ENCODE data around the gene IGFLR1.

The IGFLR1 gene

GRCh38 chr19:35689836-35690235, 52.4 kb downstream of the IGFLR1 start:
- no peaks in the 10 kb centered on the region for H3K4me1 ChIP-seq (ENCODE audit: control insufficient read depth, insufficient read depth, low read length, poor library complexity, severe bottlenecking)
- H3K36me3 ChIP-seq (ENCODE audit: control insufficient read depth, insufficient read depth, low read length), result no peaks in the 10 kb centered on the region
- no peak for DNase-seq
- H3K4me3 ChIP-seq (ENCODE audit: insufficient read depth, low read depth, low read length, poor library complexity, severe bottlenecking), result no peak overlapping the region
- no peak overlapping the region for H3K27ac ChIP-seq (ENCODE audit: insufficient read depth, low read length, poor library complexity, severe bottlenecking)
- no peaks in the 10 kb centered on the region for H3K9me3 ChIP-seq (ENCODE audit: control insufficient read depth, low read length)
- H3K27me3 ChIP-seq (replicated peaks; ENCODE audit: control insufficient read depth, insufficient read depth, low read length, poor library complexity, severe bottlenecking), result no peaks in the 10 kb centered on the region
